Mammary epithelial cell (primary cell): Measurements from ENCODE around the gene BMF.

Experiments used
- EZH2 ChIP-seq: IDR thresholded peaks from 2 replicates; pipeline ENCODE4 v1.6.1; 2012; ENCODE audit warnings: low read length, inconsistent platforms, borderline replicate concordance
- TF ChIP-seq, protein P1 (sequence below), 2 donors: IDR thresholded peaks in 1 of 2; conservative IDR thresholded peaks in 1 of 2; 2 replicates each; pipeline ENCODE4 v1.5.1; 2011 to 2012; ENCODE audit warnings: inconsistent platforms in 2 of 2, low read length in 2 of 2, mild to moderate bottlenecking in 2 of 2, control low read depth in 1 of 2, low read depth in 1 of 2; ENCODE audit not compliant: insufficient read depth in 1 of 2; ENCODE audit errors: extremely low read depth in 1 of 2

DNA sequence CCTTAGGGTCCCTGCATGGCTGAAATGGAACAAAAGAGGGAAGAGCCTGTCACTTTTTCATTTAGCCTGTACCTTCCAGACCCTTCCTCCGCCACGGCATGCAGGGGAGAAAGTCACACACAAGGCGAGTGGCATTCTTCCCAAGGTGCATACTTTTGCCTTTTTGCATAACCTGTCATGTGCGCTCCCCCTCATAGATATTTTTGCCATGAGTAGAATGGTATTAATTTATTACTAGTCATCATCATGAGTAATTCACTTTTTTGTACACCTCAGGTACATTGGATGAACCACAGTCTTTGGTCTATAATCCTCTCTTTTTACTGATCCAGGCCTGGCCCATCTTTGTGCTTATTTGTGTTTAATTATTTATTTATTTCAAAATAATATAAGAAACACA, 43.3 kb upstream of the BMF start:
- TF ChIP-seq EZH2: no peak
- TF ChIP-seq, protein P1, sequence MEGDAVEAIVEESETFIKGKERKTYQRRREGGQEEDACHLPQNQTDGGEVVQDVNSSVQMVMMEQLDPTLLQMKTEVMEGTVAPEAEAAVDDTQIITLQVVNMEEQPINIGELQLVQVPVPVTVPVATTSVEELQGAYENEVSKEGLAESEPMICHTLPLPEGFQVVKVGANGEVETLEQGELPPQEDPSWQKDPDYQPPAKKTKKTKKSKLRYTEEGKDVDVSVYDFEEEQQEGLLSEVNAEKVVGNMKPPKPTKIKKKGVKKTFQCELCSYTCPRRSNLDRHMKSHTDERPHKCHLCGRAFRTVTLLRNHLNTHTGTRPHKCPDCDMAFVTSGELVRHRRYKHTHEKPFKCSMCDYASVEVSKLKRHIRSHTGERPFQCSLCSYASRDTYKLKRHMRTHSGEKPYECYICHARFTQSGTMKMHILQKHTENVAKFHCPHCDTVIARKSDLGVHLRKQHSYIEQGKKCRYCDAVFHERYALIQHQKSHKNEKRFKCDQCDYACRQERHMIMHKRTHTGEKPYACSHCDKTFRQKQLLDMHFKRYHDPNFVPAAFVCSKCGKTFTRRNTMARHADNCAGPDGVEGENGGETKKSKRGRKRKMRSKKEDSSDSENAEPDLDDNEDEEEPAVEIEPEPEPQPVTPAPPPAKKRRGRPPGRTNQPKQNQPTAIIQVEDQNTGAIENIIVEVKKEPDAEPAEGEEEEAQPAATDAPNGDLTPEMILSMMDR (conservative IDR thresholded peaks at IDR 0.05 in 1 of 2, IDR thresholded peaks at IDR 0.05 in 1 of 2; ENCODE audit: extremely low read depth in 1 of 2, insufficient read depth in 1 of 2, low read depth in 1 of 2, low read length in 2 of 2): no peak
